Measurements from ENCODE around the gene SLC4A1. TPM values are rescaled to one million over a fixed set of nuclear protein-coding genes. Genes with fewer than 3 reads are reported as not detected.

SLC4A1 gene
- total RNA-seq, 1 donor = not detected

DNA sequence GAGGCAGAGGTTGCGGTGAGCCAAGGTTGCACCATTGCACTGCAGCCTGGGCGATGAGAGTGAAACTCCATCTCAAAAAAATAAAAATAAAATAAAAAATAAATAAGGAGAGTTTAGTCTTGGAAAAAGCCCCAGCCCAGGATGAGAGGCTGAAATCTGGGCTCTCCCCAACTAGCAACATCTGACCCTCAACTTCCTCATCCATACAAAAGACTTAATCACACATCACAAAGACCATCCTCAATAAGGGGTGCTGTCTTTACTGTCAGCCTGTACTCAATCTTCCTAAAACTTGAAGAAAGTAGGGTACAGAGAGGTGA, 11.4 kb upstream of the SLC4A1 start:
- H3K4me3 ChIP-seq (ENCODE audit: low read depth, low read length) = no peak overlapping the region
- DNase-seq (ENCODE audit: low read depth) = no peak
- TF ChIP-seq, protein P1, sequence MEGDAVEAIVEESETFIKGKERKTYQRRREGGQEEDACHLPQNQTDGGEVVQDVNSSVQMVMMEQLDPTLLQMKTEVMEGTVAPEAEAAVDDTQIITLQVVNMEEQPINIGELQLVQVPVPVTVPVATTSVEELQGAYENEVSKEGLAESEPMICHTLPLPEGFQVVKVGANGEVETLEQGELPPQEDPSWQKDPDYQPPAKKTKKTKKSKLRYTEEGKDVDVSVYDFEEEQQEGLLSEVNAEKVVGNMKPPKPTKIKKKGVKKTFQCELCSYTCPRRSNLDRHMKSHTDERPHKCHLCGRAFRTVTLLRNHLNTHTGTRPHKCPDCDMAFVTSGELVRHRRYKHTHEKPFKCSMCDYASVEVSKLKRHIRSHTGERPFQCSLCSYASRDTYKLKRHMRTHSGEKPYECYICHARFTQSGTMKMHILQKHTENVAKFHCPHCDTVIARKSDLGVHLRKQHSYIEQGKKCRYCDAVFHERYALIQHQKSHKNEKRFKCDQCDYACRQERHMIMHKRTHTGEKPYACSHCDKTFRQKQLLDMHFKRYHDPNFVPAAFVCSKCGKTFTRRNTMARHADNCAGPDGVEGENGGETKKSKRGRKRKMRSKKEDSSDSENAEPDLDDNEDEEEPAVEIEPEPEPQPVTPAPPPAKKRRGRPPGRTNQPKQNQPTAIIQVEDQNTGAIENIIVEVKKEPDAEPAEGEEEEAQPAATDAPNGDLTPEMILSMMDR (IDR thresholded peaks at IDR 0.05; ENCODE audit: insufficient read depth, low read depth, low read length) = no peak

DNA sequence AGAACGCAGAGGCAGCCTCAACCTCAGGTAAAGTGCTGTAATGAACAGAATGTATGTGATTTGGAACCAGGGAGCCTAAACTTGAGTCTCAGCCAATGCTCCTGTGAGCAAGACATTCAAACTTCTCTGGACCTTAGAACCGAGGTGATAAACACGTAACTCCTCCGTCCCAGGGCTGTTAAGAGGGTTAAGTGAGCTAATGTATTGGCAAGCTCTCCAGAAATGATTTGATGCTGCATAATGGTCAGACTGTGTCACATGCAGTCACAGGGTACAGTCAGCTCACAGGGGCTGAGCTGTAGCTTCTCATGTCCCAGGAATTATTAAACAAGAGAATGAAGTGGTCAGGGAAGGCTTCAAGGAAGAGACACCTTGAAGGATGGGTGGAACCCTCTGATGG, 10.0 kb upstream of the SLC4A1 start:
- TF ChIP-seq, protein P1 (IDR thresholded peaks at IDR 0.05; ENCODE audit: insufficient read depth, low read depth, low read length) = no peak
- no peak overlapping the region for H3K4me3 ChIP-seq (ENCODE audit: low read depth, low read length)
- DNase-seq (ENCODE audit: low read depth) = no peak

DNA sequence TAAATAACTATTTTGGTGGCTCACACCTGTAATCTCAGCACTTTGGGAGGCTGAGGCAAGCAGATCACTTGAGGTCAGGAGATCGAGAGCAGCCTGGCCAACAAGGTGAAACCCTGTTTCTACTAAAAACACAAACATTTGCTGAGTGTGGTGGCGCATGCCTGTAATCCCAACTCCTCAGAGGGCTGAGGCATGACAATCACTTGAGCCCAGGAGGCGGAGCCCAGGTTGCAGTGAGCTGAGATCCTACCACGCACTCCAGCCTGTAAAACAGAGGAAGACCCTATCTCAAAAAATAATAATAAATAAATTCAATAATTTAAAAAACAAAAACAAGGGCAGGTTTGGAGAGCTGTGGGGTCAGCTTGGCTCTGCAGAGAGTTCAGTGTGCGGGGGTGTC, 5.7 kb upstream of the SLC4A1 start:
- no peak overlapping the region for H3K4me3 ChIP-seq (ENCODE audit: low read depth, low read length)
- no peak for DNase-seq (ENCODE audit: low read depth)
- TF ChIP-seq, protein P1 (IDR thresholded peaks at IDR 0.05; ENCODE audit: insufficient read depth, low read depth, low read length) = no peak

DNA sequence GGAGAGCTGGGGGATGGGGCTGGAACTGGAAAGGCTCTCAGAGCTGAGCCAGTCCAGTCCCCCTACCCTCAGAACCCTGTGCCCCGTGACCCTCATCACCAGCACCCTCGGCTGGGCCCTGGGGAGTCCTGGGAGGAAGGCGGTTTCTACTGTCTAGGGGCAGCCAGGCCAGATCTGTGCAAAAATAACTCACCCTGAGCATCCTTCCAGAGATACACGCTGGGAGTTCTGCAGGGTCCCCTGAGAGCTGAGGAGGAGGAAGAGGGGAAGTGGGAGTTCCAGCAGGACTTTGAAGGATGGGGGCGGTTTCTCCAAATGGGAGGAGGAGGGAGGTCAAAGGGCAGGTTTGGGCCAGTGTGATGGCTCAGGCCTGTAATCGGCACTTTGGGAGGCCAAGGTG, 5.0 kb upstream of the SLC4A1 start:
- no peak overlapping the region for H3K4me3 ChIP-seq (ENCODE audit: low read depth, low read length)
- TF ChIP-seq, protein P1 (IDR thresholded peaks at IDR 0.05; ENCODE audit: insufficient read depth, low read depth, low read length) = no peak
- DNase-seq (ENCODE audit: low read depth) = no peak

DNA sequence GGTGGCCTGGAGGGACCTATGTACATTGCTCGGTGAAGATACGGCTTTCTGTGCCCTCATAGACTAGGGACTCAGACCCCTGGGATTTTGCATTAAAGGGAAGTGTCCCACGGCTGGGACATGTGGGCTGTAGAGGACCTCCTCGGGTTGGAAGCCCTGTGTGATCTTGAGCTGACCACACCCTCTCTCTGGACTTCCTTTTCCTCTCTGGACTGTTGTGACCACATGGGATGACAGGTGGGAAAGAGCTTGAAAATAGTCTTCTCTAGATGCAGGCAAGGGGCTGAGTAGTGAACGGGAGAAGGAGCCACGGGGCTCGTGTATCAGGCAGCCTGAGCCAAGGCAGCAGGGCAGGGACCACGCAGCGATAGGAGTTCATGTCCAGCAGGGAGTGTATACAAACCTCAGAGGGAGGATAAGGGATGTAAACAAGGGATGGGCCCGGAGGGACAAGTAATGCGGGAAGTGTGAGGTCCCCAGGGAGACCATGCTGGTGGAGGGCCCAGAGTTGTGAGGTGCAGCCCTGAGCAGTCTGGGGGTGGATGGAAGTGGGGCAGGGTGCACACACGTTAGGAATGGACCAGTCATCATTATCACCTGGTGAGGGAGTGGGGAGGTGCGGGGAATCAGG, 4.5 kb upstream of the SLC4A1 start:
- TF ChIP-seq, protein P1 (IDR thresholded peaks at IDR 0.05; ENCODE audit: insufficient read depth, low read depth, low read length) = no peak
- no peak overlapping the region for H3K4me3 ChIP-seq (ENCODE audit: low read depth, low read length)
- no peak for DNase-seq (ENCODE audit: low read depth)

DNA sequence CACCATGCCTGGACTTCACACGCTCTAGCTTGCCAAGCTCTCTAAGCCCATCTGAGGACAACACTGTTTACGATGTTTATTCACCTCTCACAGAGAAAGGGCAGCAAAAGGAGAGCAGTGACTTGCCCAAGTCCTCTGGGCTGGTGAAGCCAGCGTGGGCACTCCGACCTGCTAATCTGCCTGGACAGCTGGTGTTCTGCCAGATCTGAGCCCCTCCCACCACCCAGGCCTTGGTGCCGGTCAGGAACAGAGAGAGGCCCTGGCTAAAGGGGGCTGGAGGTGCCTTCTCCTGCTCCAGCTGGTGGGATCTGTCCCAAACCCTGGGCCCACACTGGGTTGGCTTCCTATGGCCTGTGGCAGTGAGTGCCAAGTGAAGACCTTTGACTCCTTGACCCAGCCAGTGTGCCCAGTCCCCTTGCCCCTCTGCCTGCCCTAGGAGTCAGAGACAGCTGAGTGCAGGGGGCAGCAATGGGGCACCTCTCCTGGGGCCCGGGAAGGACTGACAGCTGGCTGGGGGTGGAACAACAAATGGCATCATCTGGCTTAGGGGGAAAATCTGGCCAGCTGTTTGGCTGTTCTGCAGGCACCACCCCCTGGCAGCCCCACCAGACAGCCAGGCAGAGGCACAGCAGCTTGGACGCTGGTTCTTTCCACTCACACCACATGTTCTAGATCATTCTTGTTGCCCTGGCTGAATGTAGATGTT, 1.8 kb upstream of the SLC4A1 start:
- H3K4me3 ChIP-seq (ENCODE audit: low read depth, low read length) = no peak overlapping the region
- peak; percentile 66 for DNase-seq (ENCODE audit: low read depth)
- TF ChIP-seq, protein P1 (IDR thresholded peaks at IDR 0.05; ENCODE audit: insufficient read depth, low read depth, low read length) = no peak

All from fibroblast of villous mesenchyme (primary cell).